DOHH2 (cell line): ENCODE data around the gene NPAS3.

ENCODE experiments used
- CTCF ChIP-seq: fragments of 200-600 bp; sonication (generic); IDR thresholded peaks from one replicate; pipeline ENCODE4 v1.5.1; 2014; ENCODE audit warnings: antibody characterized with exemption, mild to moderate bottlenecking, low read depth, low read length; ENCODE audit not compliant: poor library complexity, severe bottlenecking
- EZH2phosphoT487 ChIP-seq: fragments of 200-600 bp; sonication (generic); IDR thresholded peaks from 2 replicates; pipeline ENCODE4 v1.6.1; 2017; ENCODE audit warnings: borderline replicate concordance, mild to moderate bottlenecking, antibody characterized with exemption, low read length, moderate library complexity, mixed read lengths

GRCh38 chr14:33232031-33232430 is 293.4 kb downstream of the NPAS3 start:
- TF ChIP-seq CTCF (no peak), EZH2phosphoT487 (no peak)
